Uterus (tissue), 2 donors: Measurements from ENCODE around the gene QARS1.

Experiments used
- POLR2A ChIP-seq, 2 donors: fragments of 450-650 bp; IDR thresholded peaks; one replicate each; pipeline ENCODE4 v1.6.1; 2016; ENCODE audit warnings: antibody characterized with exemption in 2 of 2, mild to moderate bottlenecking in 1 of 2, moderate library complexity in 1 of 2
- TF ChIP-seq, protein P1 (sequence below), 4 experiments: fragments of 200-600 bp in 2 of 4; fragments of 450-650 bp in 2 of 4; sonication (generic) in 2 of 4; IDR thresholded peaks; one replicate each; pipeline ENCODE4 v1.5.1; 2016 to 2019; ENCODE audit warnings: antibody characterized with exemption in 4 of 4, mild to moderate bottlenecking in 2 of 4, moderate library complexity in 1 of 4

DNA sequence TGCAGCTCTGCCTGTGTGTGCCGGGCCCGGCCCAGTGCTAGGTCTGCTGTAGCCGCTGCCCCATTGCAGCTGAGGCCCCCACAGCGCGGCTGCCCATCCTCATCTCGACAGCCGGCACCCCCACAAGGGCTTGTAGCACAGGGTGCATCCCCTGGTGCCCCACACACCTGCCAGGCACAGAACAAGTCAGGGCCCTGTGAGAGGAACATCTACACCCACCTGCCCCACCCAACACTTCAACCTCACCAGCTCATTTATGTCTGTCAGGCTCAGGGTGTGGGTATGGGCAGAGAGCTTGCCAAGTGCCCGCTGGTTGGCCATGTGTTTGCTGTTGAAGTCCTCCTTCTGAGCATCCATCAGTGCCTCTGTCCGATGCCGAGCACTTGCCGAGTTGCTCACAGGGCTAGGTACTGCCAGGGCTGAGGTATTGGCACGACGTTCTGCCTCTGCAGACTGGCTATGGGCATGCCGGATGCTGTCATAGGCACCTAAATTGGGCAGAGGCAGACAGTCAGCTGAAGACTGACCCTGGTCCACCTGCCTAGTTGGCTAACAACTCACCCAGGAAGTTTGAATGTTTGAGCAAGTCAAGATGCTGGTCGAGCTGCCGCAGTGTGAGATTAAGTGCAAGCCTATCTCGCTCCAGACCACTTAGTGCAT is 18.5 kb upstream of the QARS1 start:
- TF ChIP-seq, protein P1, sequence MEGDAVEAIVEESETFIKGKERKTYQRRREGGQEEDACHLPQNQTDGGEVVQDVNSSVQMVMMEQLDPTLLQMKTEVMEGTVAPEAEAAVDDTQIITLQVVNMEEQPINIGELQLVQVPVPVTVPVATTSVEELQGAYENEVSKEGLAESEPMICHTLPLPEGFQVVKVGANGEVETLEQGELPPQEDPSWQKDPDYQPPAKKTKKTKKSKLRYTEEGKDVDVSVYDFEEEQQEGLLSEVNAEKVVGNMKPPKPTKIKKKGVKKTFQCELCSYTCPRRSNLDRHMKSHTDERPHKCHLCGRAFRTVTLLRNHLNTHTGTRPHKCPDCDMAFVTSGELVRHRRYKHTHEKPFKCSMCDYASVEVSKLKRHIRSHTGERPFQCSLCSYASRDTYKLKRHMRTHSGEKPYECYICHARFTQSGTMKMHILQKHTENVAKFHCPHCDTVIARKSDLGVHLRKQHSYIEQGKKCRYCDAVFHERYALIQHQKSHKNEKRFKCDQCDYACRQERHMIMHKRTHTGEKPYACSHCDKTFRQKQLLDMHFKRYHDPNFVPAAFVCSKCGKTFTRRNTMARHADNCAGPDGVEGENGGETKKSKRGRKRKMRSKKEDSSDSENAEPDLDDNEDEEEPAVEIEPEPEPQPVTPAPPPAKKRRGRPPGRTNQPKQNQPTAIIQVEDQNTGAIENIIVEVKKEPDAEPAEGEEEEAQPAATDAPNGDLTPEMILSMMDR (IDR thresholded peaks at IDR 0.05) = no peak
- no peak for TF ChIP-seq POLR2A (IDR thresholded peaks at IDR 0.05)
